H1 (cell line): ENCODE data around the gene RUNX1. TPM values are rescaled to one million over a fixed set of nuclear protein-coding genes. Genes with fewer than 3 reads are reported as not detected.
A peak's percentile ranks its signal among the peaks of the same experiment; 100 is the strongest.

Source experiments
- CTCF ChIA-PET: fragments of 300-600 bp; sonication (Branson Sonifier 250); formaldehyde crosslinking; loops from one replicate; lab custom pipeline; 2021; ENCODE audit not compliant: partially characterized antibody; lab: Charles Lee
- POLR2A ChIA-PET: fragments of 300-600 bp; sonication (Branson Sonifier 250); formaldehyde crosslinking; loops from one replicate; lab custom pipeline; 2021; ENCODE audit warnings: inconsistent platforms; ENCODE audit not compliant: partially characterized antibody; lab: Charles Lee
- DNase-seq, 2 experiments: peaks; one replicate each; pipeline versions ENCODE4 v3.0.0 to v3.0.0-alpha.2; 2010 to 2022; ENCODE audit warnings: low spot score in 2 of 2, low read depth in 1 of 2, mixed read lengths in 1 of 2
- FAIRE-seq: peaks from 2 replicates; lab custom pipeline; 2011; peaks lifted over from hg19 to GRCh38; lab: Jason Lieb, UNC
- H2AFZ ChIP-seq: 2 replicates; pipeline ENCODE4 v1.8.1; 2012; ENCODE audit warnings: low read length, inconsistent platforms
- H2AK5ac ChIP-seq: 2 replicates; pipeline ENCODE4 v1.6.1; 2013; ENCODE audit warnings: low read depth, low read length
- H2BK120ac ChIP-seq: replicated peaks from 2 replicates; pipeline ENCODE3; 2013; ENCODE audit warnings: low read depth, low read length, inconsistent platforms
- H2BK12ac ChIP-seq: 2 replicates; pipeline ENCODE4 v1.6.1; 2013; ENCODE audit warnings: low read depth, low read length
- H2BK15ac ChIP-seq: 2 replicates; pipeline ENCODE4 v1.6.1; 2013; ENCODE audit warnings: low read length
- H2BK20ac ChIP-seq: 2 replicates; pipeline ENCODE4 v1.6.1; 2013; ENCODE audit warnings: low read length
- H2BK5ac ChIP-seq: 2 replicates; pipeline ENCODE4 v1.6.1; 2013; ENCODE audit warnings: low read depth, low read length
- H3K14ac ChIP-seq: 2 replicates; pipeline ENCODE4 v1.6.1; 2013; ENCODE audit warnings: inconsistent platforms; ENCODE audit not compliant: insufficient read length
- H3K18ac ChIP-seq: 2 replicates; pipeline ENCODE4 v1.6.1; 2013; ENCODE audit warnings: low read length; ENCODE audit errors: extremely low read depth
- H3K23ac ChIP-seq: 2 replicates; pipeline ENCODE4 v1.6.1; 2013; ENCODE audit warnings: inconsistent platforms; ENCODE audit not compliant: insufficient read length
- H3K23me2 ChIP-seq: 2 replicates; pipeline ENCODE4 v1.6.1; 2013; ENCODE audit warnings: low read depth, low read length
- H3K27ac ChIP-seq: 2 replicates; pipeline ENCODE4 v1.6.1; 2011; ENCODE audit warnings: low read depth, low read length, inconsistent platforms
- H3K27me3 ChIP-seq, 4 experiments: replicated peaks in 1 of 4; 1 replicate in 1 of 4; 2 replicates in 3 of 4; pipeline versions ENCODE4 v1.6.1 to v1.8.1; 2011 to 2013; ENCODE audit warnings: low read length in 3 of 4, mild to moderate bottlenecking in 3 of 4, inconsistent platforms in 2 of 4, mixed read lengths in 2 of 4, moderate library complexity in 1 of 4; ENCODE audit not compliant: control insufficient read depth in 3 of 4, insufficient read depth in 3 of 4; ENCODE audit errors: extremely low read depth in 1 of 4
- H3K36me3 ChIP-seq, 4 experiments: 2 replicates each; pipeline versions ENCODE4 v1.6.1 to v1.8.1; 2011 to 2013; ENCODE audit warnings: mild to moderate bottlenecking in 4 of 4, low read length in 3 of 4, moderate library complexity in 2 of 4, control low read depth in 1 of 4, inconsistent platforms in 1 of 4; ENCODE audit not compliant: insufficient read depth in 4 of 4, control insufficient read depth in 2 of 4
- H3K4ac ChIP-seq: replicated peaks from 2 replicates; pipeline ENCODE3; 2013; ENCODE audit warnings: low read length, low read depth, mixed read lengths, inconsistent platforms; ENCODE audit not compliant: insufficient read length
- H3K4me1 ChIP-seq, 4 experiments: replicated peaks in 1 of 4; 1 replicate in 1 of 4; 2 replicates in 3 of 4; pipeline versions ENCODE4 v1.6.1 to v1.8.1; 2011 to 2013; ENCODE audit warnings: low read length in 3 of 4, inconsistent platforms in 2 of 4, mixed read lengths in 1 of 4; ENCODE audit not compliant: insufficient read depth in 4 of 4, control insufficient read depth in 3 of 4
- H3K4me2 ChIP-seq, 2 experiments: 2 replicates each; pipeline versions ENCODE4 v1.6.1 to v1.8.1; 2011 to 2013; ENCODE audit warnings: low read depth in 2 of 2, low read length in 2 of 2, control low read depth in 1 of 2, inconsistent platforms in 1 of 2, mild to moderate bottlenecking in 1 of 2; ENCODE audit not compliant: insufficient read depth in 1 of 2
- H3K4me3 ChIP-seq, 4 experiments: fragments of 200-600, 300-600 bp in 1 of 4; sonication (generic), shearing (Covaris generic), sonication (Bioruptor Twin) in 1 of 4; 2 replicates each; pipeline versions ENCODE4 v1.5.1 to v1.8.1; 2011 to 2016; ENCODE audit warnings: low read length in 4 of 4, low read depth in 3 of 4, control low read depth in 2 of 4, inconsistent platforms in 2 of 4, mild to moderate bottlenecking in 2 of 4, mixed read lengths in 1 of 4, moderate library complexity in 1 of 4; ENCODE audit not compliant: insufficient read depth in 2 of 4; ENCODE audit errors: extremely low read depth in 1 of 4
- H3K56ac ChIP-seq: replicated peaks from 2 replicates; pipeline ENCODE3; 2013; ENCODE audit warnings: low read depth, mild to moderate bottlenecking, mixed read lengths, low read length, inconsistent platforms; ENCODE audit not compliant: insufficient read length
- H3K79me1 ChIP-seq: 2 replicates; pipeline ENCODE4 v1.6.1; 2013; ENCODE audit warnings: low read depth, low read length, control low read depth
- H3K79me2 ChIP-seq, 2 experiments: 2 replicates each; pipeline versions ENCODE4 v1.6.1 to v1.8.1; 2012 to 2013; ENCODE audit warnings: low read length in 2 of 2, mild to moderate bottlenecking in 2 of 2, inconsistent platforms in 1 of 2; ENCODE audit not compliant: insufficient read depth in 2 of 2, control insufficient read depth in 1 of 2
- H3K9ac ChIP-seq, 4 experiments: replicated peaks in 1 of 4; 1 replicate in 1 of 4; 2 replicates in 3 of 4; pipeline versions ENCODE4 v1.6.1 to v1.8.1; 2011 to 2013; ENCODE audit warnings: low read depth in 3 of 4, low read length in 3 of 4, control low read depth in 2 of 4, mild to moderate bottlenecking in 2 of 4, moderate library complexity in 2 of 4, inconsistent platforms in 1 of 4; ENCODE audit errors: extremely low read depth in 1 of 4
- H3K9me3 ChIP-seq, 2 experiments: 2 replicates each; pipeline versions ENCODE4 v1.6.1 to v1.8.1; 2012 to 2013; ENCODE audit warnings: mild to moderate bottlenecking in 2 of 2, moderate library complexity in 2 of 2, control low read depth in 1 of 2, inconsistent platforms in 1 of 2, low read depth in 1 of 2, low read length in 1 of 2, mixed read lengths in 1 of 2; ENCODE audit not compliant: insufficient read depth in 2 of 2
- H4K20me1 ChIP-seq, 2 experiments: replicated peaks in 1 of 2; 2 replicates each; pipeline versions ENCODE3 to v1.8.1; 2011 to 2013; ENCODE audit warnings: inconsistent platforms in 2 of 2, low read length in 2 of 2, mild to moderate bottlenecking in 1 of 2; ENCODE audit not compliant: insufficient read depth in 2 of 2, control insufficient read depth in 1 of 2
- H4K5ac ChIP-seq: 2 replicates; pipeline ENCODE4 v1.6.1; 2013; ENCODE audit warnings: low read length, low read depth, mixed read lengths, inconsistent platforms; ENCODE audit not compliant: insufficient read length
- H4K8ac ChIP-seq: 2 replicates; pipeline ENCODE4 v1.8.0; 2013; ENCODE audit warnings: mild to moderate bottlenecking, moderate library complexity, low read length, inconsistent platforms; ENCODE audit not compliant: insufficient read depth; ENCODE audit errors: extremely low read depth
- H4K91ac ChIP-seq: replicated peaks from 2 replicates; pipeline ENCODE3; 2013; ENCODE audit warnings: low read length, mixed read lengths, inconsistent platforms; ENCODE audit not compliant: insufficient read length
- CHD1 ChIP-seq: IDR thresholded peaks from 2 replicates; pipeline ENCODE4 v1.6.1; 2012; ENCODE audit warnings: low read depth, low read length, improper control_type of control experiment
- WGBS, 2 experiments: shearing (Covaris generic) in 1 of 2; methylation state at CpG; one replicate each; pipeline versions ENCODE4 v1.1.6 to v1.1.7; 2013 to 2015; ENCODE audit warnings: low lambda C conversion rate in 2 of 2, mixed read lengths in 2 of 2, inconsistent platforms in 1 of 2, low coverage in 1 of 2, missing lambda C conversion rate in 1 of 2; ENCODE audit not compliant: insufficient replicate concordance in 2 of 2, insufficient coverage in 1 of 2, insufficient read length in 1 of 2; ENCODE audit errors: extremely low coverage in 1 of 2, missing lambda C conversion rate in 1 of 2; 5-methylcytosine and 5-hydroxymethylcytosine counted together
- polyA plus RNA-seq, 7 experiments: library from polyadenylated mRNA; depleted of rRNA in 3 of 7; stranded (reverse) in 5 of 7; unstranded in 2 of 7; fragments of >200 nt in 5 of 7; fragments of 200-250 nt in 2 of 7; gene quantifications; 1 replicate in 5 of 7; 2 replicates in 1 of 7; 4 replicates in 1 of 7; pipeline versions ENCODE4 v1.2.1 to v1.2.3, GENCODE V29; 2011 to 2013; ENCODE audit warnings: missing spikeins in 2 of 7, mixed read lengths in 2 of 7
- total RNA-seq: library from RNA; stranded (reverse); fragmentation: NEBNext Ultra II Directional; extraction: Animal tissue kit (Norgen Biotek cat#: 25700); gene quantifications from 2 replicates; pipeline ENCODE4 v1.2.1, GENCODE V29; 2021

The RUNX1 gene
- total and polyA plus RNA-seq, 2 of the 8 experiments (the other 6 are each of a cell fraction or from before 2014, with no cell fraction given) = 0.20 to 0.60 TPM

- 86% methylated on average over 6 of the region's 6 CpGs; no CpG with 5 or more reads in 1 of the 2 experiments for WGBS, 2 experiments
- Histone ChIP-seq H4K91ac (no peak overlapping the region), H4K5ac (no peak overlapping the region), H3K27me3 (no peaks in the 10 kb centered on the region), H2BK15ac (no peak overlapping the region), H2AFZ (0 out of 2 replicates have a peak overlapping the region, but pooled peaks have one; percentile 36), H2BK20ac (no peak overlapping the region), H3K9ac (no peak overlapping the region), H2BK5ac (no peak overlapping the region), H4K8ac (no peak overlapping the region), H2BK12ac (no peak overlapping the region), H3K79me2 (no peaks in the 10 kb centered on the region), H3K23ac (no peak overlapping the region), H3K36me3 (no peaks in the 10 kb centered on the region), H3K9me3 (no peaks in the 10 kb centered on the region), H3K23me2 (peaks cover 2% of the 10 kb centered on the region; the same call in 1 of the 2 replicates), H3K18ac (no peak overlapping the region), H3K14ac (no peak overlapping the region), H3K56ac (no peak overlapping the region), H3K4me1 (no peaks in the 10 kb centered on the region), H3K27ac (no peak overlapping the region), H4K20me1 (no peaks in the 10 kb centered on the region), H3K4me2 (no peak overlapping the region), H3K4ac (no peak overlapping the region), H3K79me1 (no peaks in the 10 kb centered on the region), H2AK5ac (no peak overlapping the region), H3K4me3 (no peak overlapping the region), H2BK120ac (no peak overlapping the region)
- ChIA-PET CTCF (interaction anchor here (0.6 to 0.7 kb wide), 3 partner anchors 8 to 26 kb away, joined by 3 to 4 read pairs (median 4); no protein-coding TSS in a partner anchor), POLR2A (interaction anchor here (0.6 kb wide), 1 partner anchor 278 kb away, joined by 4 read pairs; no protein-coding TSS in a partner anchor)
- no peak for TF ChIP-seq CHD1
- FAIRE-seq (no peak), DNase-seq (no peak)
Measured at GRCh38 chr21:34926803-34927467, 122.2 kb downstream of the RUNX1 start.
